BE2C (cell line): Measurements from ENCODE around the gene SMNDC1. TPM values are rescaled to one million over a fixed set of nuclear protein-coding genes. Genes with fewer than 3 reads are reported as not detected.

Experiments
- DNase-seq: peaks from one replicate; pipeline ENCODE4 v3.0.0-alpha.2; 2020
- H3K27me3 ChIP-seq: fragments of 250-450 bp; sonication (Bioruptor Pico); 2 replicates; pipeline ENCODE4 v1.5.1; 2020; ENCODE audit warnings: mild to moderate bottlenecking
- H3K36me3 ChIP-seq: fragments of 250-450 bp; sonication (Bioruptor Pico); 2 replicates; pipeline ENCODE4 v1.5.1; 2020; ENCODE audit warnings: mild to moderate bottlenecking
- H3K4me1 ChIP-seq: fragments of 250-450 bp; sonication (Bioruptor Pico); 2 replicates; pipeline ENCODE4 v1.5.1; 2020
- H3K4me3 ChIP-seq: 2 replicates; pipeline ENCODE4 v1.5.1; 2011; ENCODE audit warnings: low read depth, low read length
- H3K9me3 ChIP-seq: fragments of 250-450 bp; sonication (Bioruptor Pico); 2 replicates; pipeline ENCODE4 v1.5.1; 2020
- CTCF ChIP-seq: IDR thresholded peaks from 2 replicates; pipeline ENCODE4 v1.5.1; 2012; ENCODE audit warnings: mild to moderate bottlenecking, low read depth, low read length
- polyA plus RNA-seq: library from polyadenylated mRNA; unstranded; fragments of >200 nt; gene quantifications from one replicate; pipeline ENCODE4 v1.2.1, GENCODE V29; 2012; ENCODE audit warnings: low read depth, missing spikeins; ENCODE audit not compliant: insufficient read length, insufficient read depth

Gene SMNDC1
- 58.2 TPM for polyA plus RNA-seq

- no peak for TF ChIP-seq CTCF
Measured at GRCh38 chr10:110304780-110305421, at the start of gene SMNDC1. TSS of gene SMNDC1 (minus strand) at chr10:110304920. CDS start at chr10:110303587, 1,333 bp downstream.

GRCh38 chr10:110354322-110354766 is 49.6 kb upstream of the SMNDC1 start:
- peaks cover 4% of the 10 kb centered on the region for H3K4me1 ChIP-seq
- peak; percentile 83 for DNase-seq
- peak; percentile 85 for TF ChIP-seq CTCF
- no peak overlapping the region for H3K4me3 ChIP-seq
- H3K27me3 ChIP-seq = no peaks in the 10 kb centered on the region
- H3K9me3 ChIP-seq = no peaks in the 10 kb centered on the region
- H3K36me3 ChIP-seq = no peaks in the 10 kb centered on the region

More at GRCh38 chr10:110304780-110305421, at the start of gene SMNDC1:
- H3K4me1 ChIP-seq = no peaks in the 10 kb centered on the region
- peaks cover 38% of the 10 kb centered on the region for H3K36me3 ChIP-seq
- H3K4me3 ChIP-seq = peak within 1 kb of the TSS; percentile 94
- H3K9me3 ChIP-seq = no peaks in the 10 kb centered on the region
- H3K27me3 ChIP-seq = no peaks in the 10 kb centered on the region
- peak; percentile 97 for DNase-seq

- Histone ChIP-seq H3K4me1 (peaks cover 4% of the 10 kb centered on the region), H3K36me3 (no peaks in the 10 kb centered on the region), H3K4me3 (no peak overlapping the region), H3K9me3 (no peaks in the 10 kb centered on the region), H3K27me3 (no peaks in the 10 kb centered on the region)
- no peak for DNase-seq
- TF ChIP-seq CTCF = no peak
Measured at GRCh38 chr10:110353244-110354119, 48.8 kb upstream of the SMNDC1 start.

- no peak for TF ChIP-seq CTCF
- DNase-seq = no peak
- H3K4me1 ChIP-seq = peaks cover 4% of the 10 kb centered on the region
- H3K9me3 ChIP-seq = no peaks in the 10 kb centered on the region
- H3K27me3 ChIP-seq = no peaks in the 10 kb centered on the region
- H3K4me3 ChIP-seq = no peak overlapping the region
- H3K36me3 ChIP-seq = no peaks in the 10 kb centered on the region
Measured at GRCh38 chr10:110352930-110353243, 48.2 kb upstream of the SMNDC1 start.

GRCh38 chr10:110350812-110351211 is 46.1 kb upstream of the SMNDC1 start:
- Histone ChIP-seq H3K4me1 (peaks cover 4% of the 10 kb centered on the region), H3K27me3 (no peaks in the 10 kb centered on the region), H3K36me3 (no peaks in the 10 kb centered on the region), H3K4me3 (no peak overlapping the region), H3K9me3 (no peaks in the 10 kb centered on the region)
- no peak for TF ChIP-seq CTCF
- DNase-seq = no peak

GRCh38 chr10:110349831-110350230 is 45.1 kb upstream of the SMNDC1 start:
- Histone ChIP-seq H3K4me3 (no peak overlapping the region), H3K27me3 (no peaks in the 10 kb centered on the region), H3K36me3 (no peaks in the 10 kb centered on the region), H3K9me3 (no peaks in the 10 kb centered on the region), H3K4me1 (peaks cover 4% of the 10 kb centered on the region)
- no peak for TF ChIP-seq CTCF
- no peak for DNase-seq
